ENCODE results near the gene PDGFRB. TPM values are rescaled to one million over a fixed set of nuclear protein-coding genes. Genes with fewer than 3 reads are reported as not detected.

The PDGFRB gene
- polyA plus RNA-seq, 1 experiment, result 118 TPM

DNA sequence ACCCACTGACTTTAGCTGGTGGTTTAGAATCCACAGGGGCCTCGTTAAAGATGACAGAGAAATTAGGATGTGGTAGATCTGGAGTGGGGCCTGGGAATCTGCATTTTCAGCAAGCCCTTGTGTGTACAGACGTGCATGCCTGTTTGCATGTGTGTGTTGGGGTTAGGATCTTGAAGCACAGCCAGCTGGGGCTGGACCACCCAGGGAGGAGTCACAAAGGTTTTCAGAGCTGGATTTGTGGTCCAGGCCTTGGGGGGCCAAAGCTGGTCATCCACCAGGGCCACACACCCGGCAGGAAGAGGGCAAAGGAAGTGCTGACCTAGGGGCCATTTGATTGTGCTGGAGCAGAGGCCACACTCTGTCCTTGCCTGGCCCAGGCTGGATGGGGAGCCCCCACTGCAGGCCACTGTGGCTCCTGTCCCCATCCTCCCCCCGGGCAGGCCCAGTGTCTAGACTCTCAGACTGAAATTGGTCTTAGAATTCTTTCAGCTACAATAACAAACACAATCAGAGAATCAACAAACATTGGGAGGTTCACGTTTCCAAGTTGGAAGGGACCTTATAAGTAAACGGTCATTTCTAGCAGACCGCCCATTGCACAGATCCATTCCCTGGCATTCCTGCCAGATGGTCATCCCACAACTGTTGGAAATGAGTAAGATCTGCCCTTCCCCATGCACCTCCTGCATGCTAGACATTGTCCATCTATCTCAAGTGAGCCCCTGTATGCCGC lies 21.3 kb upstream of the PDGFRB start:
- Histone ChIP-seq H3K4me3 (ENCODE audit: low read depth, low read length) (no peak overlapping the region), H3K27me3 (ENCODE audit: control insufficient read depth, insufficient read depth, low read length) (peaks cover 10% of the 10 kb centered on the region), H3K27ac (ENCODE audit: low read depth, low read length) (no peak overlapping the region), H3K9me3 (ENCODE audit: control insufficient read depth, insufficient read depth, low read length) (no peaks in the 10 kb centered on the region; the same call in 1 of the 2 replicates)
- peak; percentile 38 for DNase-seq (ENCODE audit: low read depth, low spot score)
- TF ChIP-seq, protein P1, sequence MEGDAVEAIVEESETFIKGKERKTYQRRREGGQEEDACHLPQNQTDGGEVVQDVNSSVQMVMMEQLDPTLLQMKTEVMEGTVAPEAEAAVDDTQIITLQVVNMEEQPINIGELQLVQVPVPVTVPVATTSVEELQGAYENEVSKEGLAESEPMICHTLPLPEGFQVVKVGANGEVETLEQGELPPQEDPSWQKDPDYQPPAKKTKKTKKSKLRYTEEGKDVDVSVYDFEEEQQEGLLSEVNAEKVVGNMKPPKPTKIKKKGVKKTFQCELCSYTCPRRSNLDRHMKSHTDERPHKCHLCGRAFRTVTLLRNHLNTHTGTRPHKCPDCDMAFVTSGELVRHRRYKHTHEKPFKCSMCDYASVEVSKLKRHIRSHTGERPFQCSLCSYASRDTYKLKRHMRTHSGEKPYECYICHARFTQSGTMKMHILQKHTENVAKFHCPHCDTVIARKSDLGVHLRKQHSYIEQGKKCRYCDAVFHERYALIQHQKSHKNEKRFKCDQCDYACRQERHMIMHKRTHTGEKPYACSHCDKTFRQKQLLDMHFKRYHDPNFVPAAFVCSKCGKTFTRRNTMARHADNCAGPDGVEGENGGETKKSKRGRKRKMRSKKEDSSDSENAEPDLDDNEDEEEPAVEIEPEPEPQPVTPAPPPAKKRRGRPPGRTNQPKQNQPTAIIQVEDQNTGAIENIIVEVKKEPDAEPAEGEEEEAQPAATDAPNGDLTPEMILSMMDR (IDR thresholded peaks at IDR 0.05; ENCODE audit: low read depth, low read length), result no peak
- CTCF ChIA-PET, result interaction anchor here (0.6 to 3.4 kb wide), 7 partner anchors 13 to 260 kb away, joined by 3 to 17 read pairs (median 4); partner anchors contain the start of gene SLC6A7
- POLR2A ChIA-PET, result interaction anchor here (0.6 to 1.3 kb wide), 2 partner anchors 18 to 37 kb away, joined by 3 to 4 read pairs; no protein-coding TSS in a partner anchor

DNA sequence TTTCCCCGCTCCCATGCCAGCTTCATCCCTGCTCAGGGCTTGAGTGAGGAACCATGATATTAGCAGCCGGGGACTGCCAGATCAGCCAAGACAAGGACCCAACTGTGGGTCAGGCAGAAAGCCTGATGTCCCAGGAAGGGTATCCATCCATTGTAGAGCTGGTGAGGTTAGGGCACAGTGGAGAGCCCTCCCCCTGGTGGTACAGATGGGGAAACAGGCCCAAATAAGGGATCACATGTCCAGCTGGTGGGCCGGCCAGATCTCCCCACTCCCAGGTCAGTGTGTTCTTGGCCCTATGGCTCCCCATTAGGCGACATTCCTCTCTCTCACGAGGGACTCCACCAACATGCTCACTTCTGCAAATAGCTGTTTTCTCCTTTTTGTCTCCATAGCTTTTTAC lies 19.9 kb upstream of the PDGFRB start:
- no peak for DNase-seq (ENCODE audit: low read depth, low spot score)
- Histone ChIP-seq H3K9me3 (ENCODE audit: control insufficient read depth, insufficient read depth, low read length) (no peaks in the 10 kb centered on the region; the same call in 1 of the 2 replicates), H3K4me3 (ENCODE audit: low read depth, low read length) (no peak overlapping the region), H3K27me3 (ENCODE audit: control insufficient read depth, insufficient read depth, low read length) (peaks cover 7% of the 10 kb centered on the region), H3K27ac (ENCODE audit: low read depth, low read length) (no peak overlapping the region)
- ChIA-PET POLR2A (no interaction called here), CTCF (interaction anchor here (0.6 to 3.4 kb wide), 10 partner anchors 11 to 261 kb away, joined by 3 to 17 read pairs (median 3); partner anchors contain the start of gene SLC6A7)
- TF ChIP-seq, protein P1 (IDR thresholded peaks at IDR 0.05; ENCODE audit: low read depth, low read length), result peak; percentile 58

DNA sequence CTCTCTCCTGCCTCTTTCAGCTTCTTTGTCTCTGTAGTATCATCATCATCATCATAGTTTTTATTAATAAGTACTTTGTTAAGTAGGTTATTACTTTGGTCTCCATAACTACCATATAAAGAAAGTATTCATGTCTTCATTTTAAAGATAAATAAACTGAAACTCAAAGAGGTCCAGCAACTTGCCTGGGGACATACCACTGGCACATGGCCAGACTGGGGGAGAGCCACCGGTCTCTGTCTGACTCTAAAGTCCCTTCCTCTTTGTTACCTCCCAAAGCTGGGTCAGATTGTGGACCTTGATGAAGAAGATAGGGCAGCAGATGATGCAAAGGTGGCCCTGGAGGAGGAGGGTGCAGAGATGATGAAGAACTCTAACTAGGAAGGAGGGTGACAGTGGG lies 19.4 kb upstream of the PDGFRB start:
- Histone ChIP-seq H3K9me3 (ENCODE audit: control insufficient read depth, insufficient read depth, low read length) (no peaks in the 10 kb centered on the region; the same call in 1 of the 2 replicates), H3K27ac (ENCODE audit: low read depth, low read length) (no peak overlapping the region), H3K27me3 (ENCODE audit: control insufficient read depth, insufficient read depth, low read length) (peaks cover 12% of the 10 kb centered on the region), H3K4me3 (ENCODE audit: low read depth, low read length) (no peak overlapping the region)
- ChIA-PET CTCF (interaction anchor here (1.4 to 1.8 kb wide), 4 partner anchors 11 to 262 kb away, joined by 4 to 6 read pairs (median 5); no protein-coding TSS in a partner anchor), POLR2A (no interaction called here)
- TF ChIP-seq, protein P1 (IDR thresholded peaks at IDR 0.05; ENCODE audit: low read depth, low read length), result no peak
- DNase-seq (ENCODE audit: low read depth, low spot score), result no peak

DNA sequence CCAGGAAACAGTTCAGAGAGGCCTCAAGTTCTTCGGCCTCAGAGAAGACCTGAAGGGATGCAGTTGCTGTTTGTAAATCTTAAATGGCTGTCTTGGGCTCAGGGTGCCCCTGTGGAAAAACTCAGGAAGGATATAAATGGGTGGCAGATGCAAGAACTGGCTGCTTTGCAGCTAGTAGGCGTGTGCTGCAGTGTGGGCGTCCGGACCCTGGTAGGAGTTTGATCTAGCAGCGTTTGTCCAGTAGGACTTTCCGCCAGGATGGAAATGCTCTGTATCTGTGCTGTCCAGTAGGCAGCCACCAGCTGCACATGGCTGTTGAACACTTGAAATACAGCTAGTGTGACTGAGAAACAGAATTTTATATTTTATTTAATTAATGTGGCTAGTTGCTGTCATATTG lies 18.6 kb upstream of the PDGFRB start:
- POLR2A ChIA-PET, result no interaction called here
- Histone ChIP-seq H3K27ac (ENCODE audit: low read depth, low read length) (no peak overlapping the region), H3K9me3 (ENCODE audit: control insufficient read depth, insufficient read depth, low read length) (no peaks in the 10 kb centered on the region), H3K4me3 (ENCODE audit: low read depth, low read length) (no peak overlapping the region), H3K27me3 (ENCODE audit: control insufficient read depth, insufficient read depth, low read length) (peaks cover 16% of the 10 kb centered on the region)
- TF ChIP-seq, protein P1 (IDR thresholded peaks at IDR 0.05; ENCODE audit: low read depth, low read length), result no peak
- DNase-seq (ENCODE audit: low read depth, low spot score), result no peak
- CTCF ChIA-PET, result interaction anchor here (0.6 to 1.4 kb wide), 2 partner anchors 10 to 127 kb away, joined by 3 to 4 read pairs; no protein-coding TSS in a partner anchor

DNA sequence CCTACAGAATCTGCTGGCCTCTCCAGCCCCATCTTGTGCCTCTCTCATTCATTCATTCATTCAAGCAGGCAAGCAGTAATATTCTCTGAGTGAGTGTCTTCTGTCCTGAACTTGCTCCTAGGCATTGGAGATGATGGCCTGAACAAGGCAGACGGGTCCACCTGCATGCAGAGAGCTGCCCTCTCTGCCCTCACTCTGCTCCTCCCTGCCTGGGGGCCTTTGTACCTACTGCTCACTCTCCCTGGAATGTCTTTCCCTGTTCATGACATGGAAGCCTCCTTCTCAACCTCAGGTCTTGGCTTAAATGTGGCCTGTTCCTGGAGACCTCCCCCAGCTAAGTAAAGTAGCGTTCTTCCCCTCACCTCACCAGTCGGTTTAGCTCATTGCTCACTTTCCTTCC lies 17.5 kb upstream of the PDGFRB start:
- ChIA-PET CTCF (interaction anchor here (1.2 to 1.7 kb wide), 2 partner anchors 11 to 43 kb away, joined by 6 to 10 read pairs; no protein-coding TSS in a partner anchor), POLR2A (no interaction called here)

More for the DNA sequence above, 17.5 kb upstream of the PDGFRB start:
- no peaks in the 10 kb centered on the region for H3K9me3 ChIP-seq (ENCODE audit: control insufficient read depth, insufficient read depth, low read length)
- TF ChIP-seq, protein P1 (IDR thresholded peaks at IDR 0.05; ENCODE audit: low read depth, low read length), result no peak
- H3K27ac ChIP-seq (ENCODE audit: low read depth, low read length), result no peak overlapping the region
- no peak for DNase-seq (ENCODE audit: low read depth, low spot score)
- peaks cover 16% of the 10 kb centered on the region for H3K27me3 ChIP-seq (ENCODE audit: control insufficient read depth, insufficient read depth, low read length)
- no peak overlapping the region for H3K4me3 ChIP-seq (ENCODE audit: low read depth, low read length)

Data from AG04450 (cell line).